Activated T-helper 17 cell treated with anti-CD3 and anti-CD28 coated beads, Interleukin-2, amount 50 U/mL, for 72 hours (primary cell): ENCODE measurements around the gene FCHO1. TPM values are rescaled to one million over a fixed set of nuclear protein-coding genes. Genes with fewer than 3 reads are reported as not detected.

Experiments
- ATAC-seq: fragments of 150-1000 bp; cut with Tn5 transposase; replicated peaks from 2 replicates; pipeline ENCODE4 v1.10.0; 2021; ENCODE audit warnings: mild to moderate bottlenecking, moderate library complexity
- H3K27ac Mint-ChIP-seq: one replicate; pipeline ENCODE4 v1.8.0; 2022; ENCODE audit warnings: mixed read lengths
- H3K27me3 Mint-ChIP-seq: one replicate; pipeline ENCODE4 v1.8.0; 2022; ENCODE audit warnings: mixed read lengths
- H3K36me3 Mint-ChIP-seq: one replicate; pipeline ENCODE4 v1.8.0; 2022; ENCODE audit warnings: low read depth, mild to moderate bottlenecking, mixed read lengths
- H3K4me1 Mint-ChIP-seq: one replicate; pipeline ENCODE4 v1.8.0; 2022; ENCODE audit warnings: mixed read lengths
- H3K4me3 Mint-ChIP-seq: one replicate; pipeline ENCODE4 v1.8.0; 2022; ENCODE audit warnings: mild to moderate bottlenecking, mixed read lengths
- H3K9me3 Mint-ChIP-seq: one replicate; pipeline ENCODE4 v1.8.0; 2022; ENCODE audit warnings: mixed read lengths
- total RNA-seq, 2 donors: library from RNA; stranded (reverse); gene quantifications; one replicate each; pipeline ENCODE4 v1.2.3, GENCODE V29; 2022

FCHO1 gene
- total RNA-seq, 2 donors from 2014 or later, result 64.0 to 75.5 TPM

- Mint-ChIP-seq H3K36me3 (no peaks in the 10 kb centered on the region), H3K9me3 (no peaks in the 10 kb centered on the region), H3K4me3 (no peak overlapping the region), H3K27ac (peak overlapping the region; percentile 44), H3K27me3 (no peaks in the 10 kb centered on the region), H3K4me1 (peaks cover 19% of the 10 kb centered on the region)
- no peak for ATAC-seq
Observed at GRCh38 chr19:17805427-17805826, 54.1 kb downstream of the FCHO1 start.

- H3K27ac Mint-ChIP-seq, result no peak overlapping the region
- no peak for ATAC-seq
- H3K27me3 Mint-ChIP-seq, result no peaks in the 10 kb centered on the region
- H3K4me3 Mint-ChIP-seq, result no peak overlapping the region
- H3K4me1 Mint-ChIP-seq, result peaks cover 19% of the 10 kb centered on the region
- no peaks in the 10 kb centered on the region for H3K36me3 Mint-ChIP-seq
- no peaks in the 10 kb centered on the region for H3K9me3 Mint-ChIP-seq
Observed at GRCh38 chr19:17806945-17807344, 55.7 kb downstream of the FCHO1 start.

GRCh38 chr19:17807731-17808316, 56.5 kb downstream of the FCHO1 start:
- no peak overlapping the region for H3K27ac Mint-ChIP-seq
- peak overlapping the region; percentile 30 for H3K4me3 Mint-ChIP-seq

DNA sequence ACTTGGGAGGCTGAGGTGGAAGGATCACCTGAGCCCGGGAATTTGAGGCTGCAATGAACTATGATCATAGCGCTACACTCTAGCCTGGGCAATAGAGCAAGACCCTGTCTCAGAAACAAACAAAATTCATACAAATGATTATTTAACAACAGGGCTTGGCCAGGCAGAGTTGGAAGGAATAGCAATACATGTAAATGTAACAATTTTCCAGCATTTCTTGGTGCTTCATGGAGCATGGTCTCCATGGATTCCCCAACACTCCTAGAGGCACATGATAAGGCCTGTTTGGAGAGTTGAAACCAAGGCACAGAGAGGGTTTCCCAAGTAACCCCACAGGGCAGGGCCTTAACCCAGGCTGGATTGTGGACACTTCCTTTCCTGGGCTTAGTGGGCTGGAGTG, 59.8 kb downstream of the FCHO1 start:
- no peak overlapping the region for H3K27ac Mint-ChIP-seq
- no peaks in the 10 kb centered on the region for H3K9me3 Mint-ChIP-seq
- H3K4me1 Mint-ChIP-seq, result no peaks in the 10 kb centered on the region
- no peak for ATAC-seq
- H3K4me3 Mint-ChIP-seq, result no peak overlapping the region
- peaks cover under 1% of the 10 kb centered on the region for H3K36me3 Mint-ChIP-seq
- H3K27me3 Mint-ChIP-seq, result no peaks in the 10 kb centered on the region

More at GRCh38 chr19:17807731-17808316, 56.5 kb downstream of the FCHO1 start:
- Mint-ChIP-seq H3K27me3 (no peaks in the 10 kb centered on the region), H3K9me3 (no peaks in the 10 kb centered on the region), H3K4me1 (peaks cover 14% of the 10 kb centered on the region), H3K36me3 (no peaks in the 10 kb centered on the region)
- ATAC-seq, result no peak

DNA sequence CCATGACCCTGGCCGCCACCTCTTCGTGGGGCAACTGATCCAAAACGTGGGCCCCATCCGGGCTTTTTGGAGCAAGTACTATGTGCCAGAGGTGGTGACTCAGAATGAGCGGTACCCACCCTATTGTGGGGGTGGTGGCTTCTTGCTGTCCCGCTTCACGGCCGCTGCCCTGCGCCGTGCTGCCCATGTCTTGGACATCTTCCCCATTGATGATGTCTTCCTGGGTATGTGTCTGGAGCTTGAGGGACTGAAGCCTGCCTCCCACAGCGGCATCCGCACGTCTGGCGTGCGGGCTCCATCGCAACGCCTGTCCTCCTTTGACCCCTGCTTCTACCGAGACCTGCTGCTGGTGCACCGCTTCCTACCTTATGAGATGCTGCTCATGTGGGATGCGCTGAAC, 60.4 kb downstream of the FCHO1 start:
- Mint-ChIP-seq H3K27ac (no peak overlapping the region), H3K4me1 (no peaks in the 10 kb centered on the region), H3K27me3 (no peaks in the 10 kb centered on the region), H3K36me3 (peaks cover 5% of the 10 kb centered on the region), H3K9me3 (no peaks in the 10 kb centered on the region), H3K4me3 (no peak overlapping the region)
- ATAC-seq, result no peak

- Mint-ChIP-seq H3K27me3 (no peaks in the 10 kb centered on the region), H3K36me3 (peaks cover 5% of the 10 kb centered on the region), H3K27ac (peak overlapping the region; percentile 33), H3K4me3 (no peak overlapping the region), H3K4me1 (no peaks in the 10 kb centered on the region), H3K9me3 (no peaks in the 10 kb centered on the region)
- ATAC-seq, result no peak
Observed at GRCh38 chr19:17812099-17812498, 60.8 kb downstream of the FCHO1 start.

- no peak for ATAC-seq
- H3K27me3 Mint-ChIP-seq, result no peaks in the 10 kb centered on the region
- peaks cover 5% of the 10 kb centered on the region for H3K36me3 Mint-ChIP-seq
- H3K27ac Mint-ChIP-seq, result no peak overlapping the region
- H3K4me1 Mint-ChIP-seq, result no peaks in the 10 kb centered on the region
- no peak overlapping the region for H3K4me3 Mint-ChIP-seq
- no peaks in the 10 kb centered on the region for H3K9me3 Mint-ChIP-seq
Observed at GRCh38 chr19:17817668-17818363, 66.5 kb downstream of the FCHO1 start.

DNA sequence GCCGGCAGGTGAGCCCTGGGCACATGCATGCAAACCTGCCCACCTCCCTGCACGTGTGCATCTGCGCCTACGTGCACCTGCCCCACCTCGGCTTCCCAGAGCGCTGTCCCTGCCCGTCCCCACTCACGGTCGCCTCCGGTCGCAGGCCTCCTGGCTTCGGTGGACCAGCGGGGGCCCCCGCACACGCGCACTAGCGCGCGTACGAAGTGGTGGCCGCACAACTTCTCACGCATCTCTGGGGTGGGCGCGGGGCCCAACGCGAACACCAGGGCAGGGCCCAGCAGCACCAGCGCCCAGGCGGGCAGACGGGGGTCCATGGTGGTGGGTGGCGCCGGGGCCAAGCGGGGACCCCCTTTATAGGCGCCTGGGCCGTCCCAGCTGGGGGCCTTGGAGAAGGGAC, 69.9 kb downstream of the FCHO1 start, which contains the start of gene INSL3:
TSS of gene INSL3 (minus strand) at position 330 of the 400 bp plus-strand sequence. CDS start at position 317, 13 bp downstream.
- H3K27ac Mint-ChIP-seq, result no peak within 1 kb of the TSS
- ATAC-seq, result no peak
- H3K27me3 Mint-ChIP-seq, result no peaks in the 10 kb centered on the region
- peaks cover 30% of the 10 kb centered on the region for H3K36me3 Mint-ChIP-seq
- H3K4me1 Mint-ChIP-seq, result no peaks in the 10 kb centered on the region
- H3K9me3 Mint-ChIP-seq, result no peaks in the 10 kb centered on the region
- H3K4me3 Mint-ChIP-seq, result no peak within 1 kb of the TSS

DNA sequence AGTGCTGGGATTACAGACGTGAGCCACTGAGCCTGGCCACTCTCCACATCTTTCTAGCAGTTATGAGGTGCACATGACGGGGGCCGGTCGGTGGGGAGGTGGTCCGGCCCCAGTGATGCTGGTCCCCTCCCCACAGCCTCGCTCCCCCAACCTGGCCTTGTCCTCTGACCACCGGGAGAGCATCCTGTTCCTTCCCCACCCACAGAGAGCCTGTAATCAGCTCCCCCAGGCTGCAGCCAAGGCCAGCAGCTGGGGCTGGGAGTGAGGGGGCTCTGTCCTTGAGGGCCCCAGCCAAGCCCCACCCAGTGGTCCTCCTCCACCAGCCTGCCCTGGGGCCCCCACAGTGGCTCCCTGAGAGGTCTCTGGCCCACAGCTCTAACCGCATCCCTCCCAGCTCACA, 73.1 kb downstream of the FCHO1 start:
- ATAC-seq, result peak; percentile 17
- Mint-ChIP-seq H3K27me3 (no peaks in the 10 kb centered on the region), H3K27ac (peak overlapping the region; percentile 46), H3K9me3 (no peaks in the 10 kb centered on the region), H3K36me3 (peaks cover 56% of the 10 kb centered on the region), H3K4me3 (no peak overlapping the region), H3K4me1 (peaks cover 6% of the 10 kb centered on the region)

DNA sequence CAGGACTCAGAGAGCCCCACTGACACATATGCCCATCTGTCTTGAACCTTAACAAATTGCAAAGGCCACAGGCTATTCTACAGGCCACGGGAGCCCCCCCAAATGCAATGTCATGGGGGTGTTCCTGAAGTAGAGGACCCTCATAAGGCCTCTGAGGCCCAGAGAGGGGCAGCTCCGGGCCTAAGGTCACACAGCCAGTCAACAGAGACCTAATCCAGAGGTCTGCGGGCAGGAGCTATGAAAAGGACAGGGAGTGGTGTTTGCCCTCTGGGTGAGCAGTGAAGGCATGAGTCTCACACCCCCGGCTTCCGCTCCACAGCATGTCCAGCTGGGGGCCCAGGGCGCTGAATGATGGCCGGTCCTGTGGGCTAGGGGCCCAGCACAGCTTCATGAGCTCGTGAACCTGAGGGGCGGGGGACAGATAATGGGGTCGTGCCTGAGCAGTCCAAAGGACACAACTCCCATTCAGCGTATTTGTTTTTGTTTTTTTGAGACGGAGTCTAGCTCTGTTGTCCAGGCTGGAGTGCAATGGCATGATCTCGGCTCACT, 75.3 kb downstream of the FCHO1 start:
- H3K4me1 Mint-ChIP-seq, result peaks cover 6% of the 10 kb centered on the region
- no peak overlapping the region for H3K27ac Mint-ChIP-seq
- no peak for ATAC-seq
- H3K9me3 Mint-ChIP-seq, result no peaks in the 10 kb centered on the region
- H3K27me3 Mint-ChIP-seq, result no peaks in the 10 kb centered on the region
- H3K4me3 Mint-ChIP-seq, result no peak overlapping the region
- peaks cover 79% of the 10 kb centered on the region for H3K36me3 Mint-ChIP-seq

DNA sequence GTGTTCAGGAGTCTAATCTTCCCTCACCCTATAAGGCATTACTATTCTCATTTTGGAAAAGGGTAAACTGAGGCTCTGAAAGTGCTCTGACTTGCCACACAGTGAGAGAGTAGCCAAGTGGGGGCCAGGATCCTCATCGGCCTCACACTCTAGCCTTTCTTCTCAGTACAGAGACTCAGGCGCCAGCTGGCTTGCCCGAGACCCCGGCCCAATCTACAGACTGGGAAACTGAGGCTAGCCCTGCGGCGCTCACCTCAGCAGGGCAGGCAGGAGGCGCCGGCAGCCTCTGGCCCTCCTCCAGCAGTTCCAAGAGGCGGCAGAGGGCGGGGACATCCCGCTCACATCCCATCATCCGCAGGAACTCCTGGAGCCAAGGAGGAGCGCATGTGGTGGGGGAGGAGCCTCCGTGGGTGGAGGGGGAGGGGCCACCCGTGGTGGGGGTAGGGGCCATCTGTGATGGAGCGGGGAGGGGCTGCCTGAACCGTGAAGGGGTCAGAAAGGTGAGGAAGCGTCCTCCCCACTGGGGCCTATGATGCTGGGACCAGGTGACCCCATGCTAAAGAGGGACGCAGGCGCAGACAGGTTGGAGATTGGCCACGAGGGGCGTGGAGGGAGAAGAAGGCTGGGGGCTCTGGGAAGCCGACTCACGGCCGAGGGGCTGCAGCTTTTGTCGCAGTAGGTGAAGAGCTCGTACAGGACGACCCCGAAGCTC, 78.7 kb downstream of the FCHO1 start:
- Mint-ChIP-seq H3K27ac (no peak overlapping the region), H3K4me1 (peaks cover 6% of the 10 kb centered on the region), H3K27me3 (no peaks in the 10 kb centered on the region), H3K36me3 (peaks cover 97% of the 10 kb centered on the region), H3K9me3 (no peaks in the 10 kb centered on the region), H3K4me3 (no peak overlapping the region)
- no peak for ATAC-seq

DNA sequence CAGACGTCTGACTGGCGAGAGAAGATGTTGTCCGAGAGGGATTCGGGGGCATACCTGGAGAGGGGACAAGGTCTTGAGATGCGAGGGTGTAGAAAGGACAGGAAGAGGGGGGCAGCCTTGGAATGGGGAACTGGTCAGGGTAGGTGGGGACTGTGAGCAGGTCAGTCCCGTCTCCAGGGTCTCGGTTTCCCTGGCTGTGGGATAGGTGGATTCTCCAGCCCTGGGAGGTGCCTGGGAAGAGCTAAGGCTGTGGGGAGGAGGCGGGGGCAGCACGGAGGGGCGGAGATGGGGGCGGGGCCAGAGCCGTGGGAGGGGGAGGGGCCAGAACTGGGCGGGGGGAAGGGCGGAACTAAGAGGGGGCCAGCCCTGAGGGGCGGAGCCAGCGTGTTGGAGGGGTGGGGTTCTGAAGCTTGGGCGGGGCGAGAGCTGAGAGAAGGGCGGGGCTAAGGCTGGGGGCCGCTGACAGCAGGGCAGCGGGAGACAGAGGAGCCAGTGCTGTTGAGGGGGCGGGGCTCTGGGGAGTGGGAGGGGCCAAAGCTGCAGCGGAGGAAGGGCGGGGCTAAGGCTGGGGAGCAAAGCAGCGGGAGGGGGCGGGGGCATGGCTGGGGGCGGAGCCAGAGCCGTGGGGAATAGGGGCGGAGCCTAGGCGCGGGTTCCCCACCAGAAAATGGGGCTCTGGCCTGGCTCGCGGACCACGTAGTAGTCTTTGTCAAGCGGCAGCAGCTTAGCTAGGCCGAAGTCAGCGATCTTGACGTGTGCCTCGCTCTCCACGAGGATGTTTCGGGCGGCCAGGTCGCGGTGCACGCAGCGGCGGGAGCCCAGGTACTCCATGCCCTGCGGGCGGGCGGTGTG, 79.5 kb downstream of the FCHO1 start:
- Mint-ChIP-seq H3K27ac (no peak overlapping the region), H3K4me3 (no peak overlapping the region), H3K27me3 (no peaks in the 10 kb centered on the region), H3K4me1 (peaks cover 13% of the 10 kb centered on the region), H3K36me3 (peaks cover 97% of the 10 kb centered on the region), H3K9me3 (no peaks in the 10 kb centered on the region)
- ATAC-seq, result peak; percentile 71

DNA sequence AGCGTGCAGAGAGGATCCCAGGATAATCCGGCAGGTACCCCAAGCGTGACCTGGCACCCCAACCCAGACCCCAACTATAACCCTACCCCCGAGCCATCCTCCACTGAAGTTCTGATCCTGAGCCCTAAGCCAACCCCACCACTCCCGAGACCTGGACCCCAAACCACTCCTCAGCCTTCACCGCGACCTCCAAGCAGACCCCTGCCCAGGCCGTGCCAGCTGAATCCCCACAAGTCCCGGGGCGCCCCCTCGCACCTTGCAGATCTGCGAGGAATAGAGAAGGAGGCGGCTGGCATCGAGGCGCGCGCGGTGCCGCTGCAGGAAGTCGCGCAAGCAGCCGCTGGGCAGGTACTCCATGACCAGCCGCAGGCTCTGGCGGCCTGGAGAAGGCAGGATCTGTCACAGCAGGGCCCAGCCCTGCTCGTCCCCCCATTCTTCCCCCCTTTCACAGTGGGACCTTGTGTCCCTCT, 80.2 kb downstream of the FCHO1 start:
- peaks cover 97% of the 10 kb centered on the region for H3K36me3 Mint-ChIP-seq
- no peak overlapping the region for H3K27ac Mint-ChIP-seq
- H3K27me3 Mint-ChIP-seq, result no peaks in the 10 kb centered on the region
- H3K9me3 Mint-ChIP-seq, result no peaks in the 10 kb centered on the region
- H3K4me1 Mint-ChIP-seq, result peaks cover 14% of the 10 kb centered on the region
- no peak overlapping the region for H3K4me3 Mint-ChIP-seq
- ATAC-seq, result no peak
